GM23338 (cell line): Measurements from ENCODE around the gene UCK1. TPM values are rescaled to one million over a fixed set of nuclear protein-coding genes. Genes with fewer than 3 reads are reported as not detected.

ENCODE experiments used
- ATAC-seq: fragments of 200-7000 bp; cut with Tn5 transposase; 3 replicates; pipeline ENCODE4 v1.9.1; 2020
- DNase-seq: peaks from one replicate; pipeline ENCODE4 v3.0.0-alpha.2; 2015; ENCODE audit warnings: low spot score
- H2AFZ ChIP-seq: fragments of 200-600 bp; sonication (generic); 2 replicates; pipeline ENCODE4 v1.8.0; 2016; ENCODE audit warnings: antibody characterized with exemption, mild to moderate bottlenecking, moderate library complexity
- H3F3A ChIP-seq: fragments of 200-600 bp; sonication (generic); replicated peaks from 2 replicates; pipeline ENCODE4 v1.8.0; 2017; ENCODE audit warnings: antibody characterized with exemption, mixed run types, low read depth
- H3K27ac ChIP-seq: fragments of 200-600 bp; sonication (generic); 2 replicates; pipeline ENCODE4 v1.6.1; 2016; ENCODE audit warnings: low read depth
- H3K27me3 ChIP-seq: fragments of 200-600 bp; sonication (generic); 2 replicates; pipeline ENCODE4 v1.8.0; 2016; ENCODE audit warnings: mild to moderate bottlenecking, mixed run types, moderate library complexity; ENCODE audit not compliant: insufficient read depth
- H3K36me3 ChIP-seq: fragments of 200-600 bp; sonication (generic); 2 replicates; pipeline ENCODE4 v1.8.0; 2016; ENCODE audit warnings: mild to moderate bottlenecking; ENCODE audit not compliant: insufficient read depth
- H3K4me1 ChIP-seq: fragments of 200-600 bp; sonication (generic); 2 replicates; pipeline ENCODE4 v1.8.0; 2016; ENCODE audit warnings: mild to moderate bottlenecking, moderate library complexity; ENCODE audit not compliant: insufficient read depth
- H3K4me2 ChIP-seq: fragments of 200-600 bp; sonication (generic); 2 replicates; pipeline ENCODE4 v1.7.1; 2017; ENCODE audit warnings: mixed run types
- H3K4me3 ChIP-seq: fragments of 200-600 bp; sonication (generic); 2 replicates; pipeline ENCODE4 v1.6.1; 2016; ENCODE audit warnings: mixed run types
- H3K79me2 ChIP-seq: fragments of 200-600 bp; sonication (generic); replicated peaks from 2 replicates; pipeline ENCODE4 v1.8.0; 2017; ENCODE audit warnings: mild to moderate bottlenecking; ENCODE audit not compliant: insufficient read depth
- H3K9me2 ChIP-seq: fragments of 200-600 bp; sonication (generic); 2 replicates; pipeline ENCODE4 v1.8.0; 2017; ENCODE audit not compliant: insufficient read depth
- H4K20me1 ChIP-seq: fragments of 200-600 bp; sonication (generic); replicated peaks from 2 replicates; pipeline ENCODE4 v1.8.0; 2017; ENCODE audit warnings: mild to moderate bottlenecking; ENCODE audit not compliant: insufficient read depth
- H3K27ac Mint-ChIP-seq: 2 replicates; pipeline ENCODE4 v1.8.0; 2020; ENCODE audit warnings: inconsistent platforms, mild to moderate bottlenecking, moderate library complexity, mixed read lengths
- H3K27me3 Mint-ChIP-seq: 3 replicates; pipeline ENCODE4 v1.8.0; 2022; ENCODE audit warnings: low read depth, mild to moderate bottlenecking, moderate library complexity, mixed read lengths, inconsistent platforms; ENCODE audit not compliant: insufficient read depth, poor library complexity
- H3K36me3 Mint-ChIP-seq: 3 replicates; pipeline ENCODE4 v1.8.0; 2021; ENCODE audit warnings: low read depth, mild to moderate bottlenecking, inconsistent platforms, moderate library complexity, mixed read lengths
- H3K4me1 Mint-ChIP-seq: 3 replicates; pipeline ENCODE4 v1.8.0; 2020; ENCODE audit warnings: mild to moderate bottlenecking, inconsistent platforms, mixed read lengths
- H3K4me3 Mint-ChIP-seq: 3 replicates; pipeline ENCODE4 v1.8.0; 2021; ENCODE audit warnings: moderate library complexity, mild to moderate bottlenecking, inconsistent platforms, mixed read lengths
- H3K9me3 Mint-ChIP-seq: 3 replicates; pipeline ENCODE4 v1.8.0; 2020; ENCODE audit warnings: moderate library complexity, mild to moderate bottlenecking, inconsistent platforms, mixed read lengths
- EZH2 ChIP-seq: fragments of 200-600 bp; sonication (generic); IDR thresholded peaks from one replicate; pipeline ENCODE4 v1.8.0; 2017; ENCODE audit warnings: antibody characterized with exemption, mild to moderate bottlenecking, low read depth; ENCODE audit not compliant: unreplicated experiment
- JUNB ChIP-seq: IDR thresholded peaks from one replicate; pipeline ENCODE4 v1.6.1; 2016; ENCODE audit warnings: antibody characterized with exemption; ENCODE audit not compliant: unreplicated experiment
- NANOG ChIP-seq: IDR thresholded peaks from 2 replicates; pipeline ENCODE4 v1.6.1; 2016; ENCODE audit warnings: antibody characterized with exemption, borderline replicate concordance
- POLR2AphosphoS5 ChIP-seq: IDR thresholded peaks from 2 replicates; pipeline ENCODE4 v1.6.1; 2016; ENCODE audit warnings: antibody characterized with exemption, low read depth
- STAT1 ChIP-seq: IDR thresholded peaks from one replicate; pipeline ENCODE4 v1.6.1; 2016; ENCODE audit warnings: antibody characterized with exemption; ENCODE audit not compliant: unreplicated experiment
- ZNF331 ChIP-seq: fragments of 250-450 bp; sonication (Bioruptor Pico); IDR thresholded peaks from 2 replicates; pipeline ENCODE4 v1.5.0; 2020; ENCODE audit warnings: low read depth, mild to moderate bottlenecking, moderate library complexity
- polyA plus RNA-seq: library from polyadenylated mRNA; unstranded; fragments of >200 nt; fragmentation: Nextera tagmentation; extraction: Ambion mirVana; gene quantifications from 2 replicates; pipeline ENCODE4 v1.2.1, GENCODE V29; 2016
- total RNA-seq: library from RNA; depleted of rRNA; stranded (reverse); fragments of >200 nt; shearing (Covaris generic); gene quantifications from 2 replicates; pipeline ENCODE4 v1.2.3, GENCODE V29; 2014
- TF ChIP-seq, protein P1 (sequence below): IDR thresholded peaks from 2 replicates; pipeline ENCODE4 v1.6.1; 2016; ENCODE audit warnings: antibody characterized with exemption
- TF ChIP-seq, protein P2 (sequence below): fragments of 250-450 bp; sonication (Bioruptor Pico); IDR thresholded peaks from 2 replicates; pipeline ENCODE4 v1.5.0; 2020; ENCODE audit warnings: mild to moderate bottlenecking, moderate library complexity

Gene UCK1
- total and polyA plus RNA-seq, 2 experiments from 2014 or later, result 23.4 to 35.9 TPM

DNA sequence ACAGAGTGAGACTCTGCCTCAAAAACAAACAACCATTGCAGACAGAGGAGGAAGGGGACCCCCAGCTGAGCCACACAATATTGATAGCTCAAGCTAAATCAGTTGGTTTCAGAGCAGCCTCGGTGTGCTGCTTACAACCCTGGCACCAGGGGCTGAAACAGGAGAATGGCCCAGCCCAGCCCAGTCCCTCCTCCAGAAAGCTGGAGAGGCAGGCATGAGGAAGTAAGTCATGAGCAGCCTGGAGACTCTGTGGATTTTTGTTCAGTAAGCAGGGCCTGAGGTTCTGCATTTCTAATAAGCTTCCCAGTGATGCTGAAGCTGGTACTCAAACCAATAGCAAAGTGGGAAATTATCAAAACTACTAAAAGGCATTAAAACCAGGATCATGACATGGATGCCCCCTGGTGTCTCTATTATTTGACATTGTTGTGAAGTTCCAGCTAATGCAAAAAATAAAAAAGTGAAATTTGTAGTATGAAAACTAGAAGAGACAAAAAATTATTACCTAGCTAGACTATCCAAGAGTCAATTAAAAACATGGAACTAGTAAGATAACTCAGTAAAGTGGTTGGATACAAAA lies 28.4 kb upstream of the UCK1 start:
- Histone ChIP-seq H3K4me2 (no peak overlapping the region), H2AFZ (no peak overlapping the region), H3K4me3 (no peak overlapping the region), H3K36me3 (no peaks in the 10 kb centered on the region), H3K4me1 (peaks cover 3% of the 10 kb centered on the region), H3K27me3 (peaks cover 19% of the 10 kb centered on the region), H3K9me2 (no peaks in the 10 kb centered on the region), H3K79me2 (no peaks in the 10 kb centered on the region), H3K27ac (no peak overlapping the region), H3F3A (no peaks in the 10 kb centered on the region), H4K20me1 (no peaks in the 10 kb centered on the region)
- no peak for DNase-seq
- Mint-ChIP-seq H3K27ac (no peak overlapping the region), H3K4me3 (no peak overlapping the region), H3K27me3 (peaks cover 27% of the 10 kb centered on the region), H3K36me3 (peaks cover 18% of the 10 kb centered on the region; the same call in 2 of the 3 replicates), H3K9me3 (peaks cover 42% of the 10 kb centered on the region), H3K4me1 (peaks cover 5% of the 10 kb centered on the region; the same call in 2 of the 3 replicates)
- TF ChIP-seq JUNB, result no peak
- no peak for TF ChIP-seq POLR2AphosphoS5
- TF ChIP-seq NANOG, result no peak
- TF ChIP-seq, protein P1, sequence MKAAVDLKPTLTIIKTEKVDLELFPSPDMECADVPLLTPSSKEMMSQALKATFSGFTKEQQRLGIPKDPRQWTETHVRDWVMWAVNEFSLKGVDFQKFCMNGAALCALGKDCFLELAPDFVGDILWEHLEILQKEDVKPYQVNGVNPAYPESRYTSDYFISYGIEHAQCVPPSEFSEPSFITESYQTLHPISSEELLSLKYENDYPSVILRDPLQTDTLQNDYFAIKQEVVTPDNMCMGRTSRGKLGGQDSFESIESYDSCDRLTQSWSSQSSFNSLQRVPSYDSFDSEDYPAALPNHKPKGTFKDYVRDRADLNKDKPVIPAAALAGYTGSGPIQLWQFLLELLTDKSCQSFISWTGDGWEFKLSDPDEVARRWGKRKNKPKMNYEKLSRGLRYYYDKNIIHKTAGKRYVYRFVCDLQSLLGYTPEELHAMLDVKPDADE, result no peak
- no peak for TF ChIP-seq STAT1
- no peak for TF ChIP-seq EZH2
- TF ChIP-seq ZNF331 (CRISPR knock-in tag), result no peak
- TF ChIP-seq, protein P2, sequence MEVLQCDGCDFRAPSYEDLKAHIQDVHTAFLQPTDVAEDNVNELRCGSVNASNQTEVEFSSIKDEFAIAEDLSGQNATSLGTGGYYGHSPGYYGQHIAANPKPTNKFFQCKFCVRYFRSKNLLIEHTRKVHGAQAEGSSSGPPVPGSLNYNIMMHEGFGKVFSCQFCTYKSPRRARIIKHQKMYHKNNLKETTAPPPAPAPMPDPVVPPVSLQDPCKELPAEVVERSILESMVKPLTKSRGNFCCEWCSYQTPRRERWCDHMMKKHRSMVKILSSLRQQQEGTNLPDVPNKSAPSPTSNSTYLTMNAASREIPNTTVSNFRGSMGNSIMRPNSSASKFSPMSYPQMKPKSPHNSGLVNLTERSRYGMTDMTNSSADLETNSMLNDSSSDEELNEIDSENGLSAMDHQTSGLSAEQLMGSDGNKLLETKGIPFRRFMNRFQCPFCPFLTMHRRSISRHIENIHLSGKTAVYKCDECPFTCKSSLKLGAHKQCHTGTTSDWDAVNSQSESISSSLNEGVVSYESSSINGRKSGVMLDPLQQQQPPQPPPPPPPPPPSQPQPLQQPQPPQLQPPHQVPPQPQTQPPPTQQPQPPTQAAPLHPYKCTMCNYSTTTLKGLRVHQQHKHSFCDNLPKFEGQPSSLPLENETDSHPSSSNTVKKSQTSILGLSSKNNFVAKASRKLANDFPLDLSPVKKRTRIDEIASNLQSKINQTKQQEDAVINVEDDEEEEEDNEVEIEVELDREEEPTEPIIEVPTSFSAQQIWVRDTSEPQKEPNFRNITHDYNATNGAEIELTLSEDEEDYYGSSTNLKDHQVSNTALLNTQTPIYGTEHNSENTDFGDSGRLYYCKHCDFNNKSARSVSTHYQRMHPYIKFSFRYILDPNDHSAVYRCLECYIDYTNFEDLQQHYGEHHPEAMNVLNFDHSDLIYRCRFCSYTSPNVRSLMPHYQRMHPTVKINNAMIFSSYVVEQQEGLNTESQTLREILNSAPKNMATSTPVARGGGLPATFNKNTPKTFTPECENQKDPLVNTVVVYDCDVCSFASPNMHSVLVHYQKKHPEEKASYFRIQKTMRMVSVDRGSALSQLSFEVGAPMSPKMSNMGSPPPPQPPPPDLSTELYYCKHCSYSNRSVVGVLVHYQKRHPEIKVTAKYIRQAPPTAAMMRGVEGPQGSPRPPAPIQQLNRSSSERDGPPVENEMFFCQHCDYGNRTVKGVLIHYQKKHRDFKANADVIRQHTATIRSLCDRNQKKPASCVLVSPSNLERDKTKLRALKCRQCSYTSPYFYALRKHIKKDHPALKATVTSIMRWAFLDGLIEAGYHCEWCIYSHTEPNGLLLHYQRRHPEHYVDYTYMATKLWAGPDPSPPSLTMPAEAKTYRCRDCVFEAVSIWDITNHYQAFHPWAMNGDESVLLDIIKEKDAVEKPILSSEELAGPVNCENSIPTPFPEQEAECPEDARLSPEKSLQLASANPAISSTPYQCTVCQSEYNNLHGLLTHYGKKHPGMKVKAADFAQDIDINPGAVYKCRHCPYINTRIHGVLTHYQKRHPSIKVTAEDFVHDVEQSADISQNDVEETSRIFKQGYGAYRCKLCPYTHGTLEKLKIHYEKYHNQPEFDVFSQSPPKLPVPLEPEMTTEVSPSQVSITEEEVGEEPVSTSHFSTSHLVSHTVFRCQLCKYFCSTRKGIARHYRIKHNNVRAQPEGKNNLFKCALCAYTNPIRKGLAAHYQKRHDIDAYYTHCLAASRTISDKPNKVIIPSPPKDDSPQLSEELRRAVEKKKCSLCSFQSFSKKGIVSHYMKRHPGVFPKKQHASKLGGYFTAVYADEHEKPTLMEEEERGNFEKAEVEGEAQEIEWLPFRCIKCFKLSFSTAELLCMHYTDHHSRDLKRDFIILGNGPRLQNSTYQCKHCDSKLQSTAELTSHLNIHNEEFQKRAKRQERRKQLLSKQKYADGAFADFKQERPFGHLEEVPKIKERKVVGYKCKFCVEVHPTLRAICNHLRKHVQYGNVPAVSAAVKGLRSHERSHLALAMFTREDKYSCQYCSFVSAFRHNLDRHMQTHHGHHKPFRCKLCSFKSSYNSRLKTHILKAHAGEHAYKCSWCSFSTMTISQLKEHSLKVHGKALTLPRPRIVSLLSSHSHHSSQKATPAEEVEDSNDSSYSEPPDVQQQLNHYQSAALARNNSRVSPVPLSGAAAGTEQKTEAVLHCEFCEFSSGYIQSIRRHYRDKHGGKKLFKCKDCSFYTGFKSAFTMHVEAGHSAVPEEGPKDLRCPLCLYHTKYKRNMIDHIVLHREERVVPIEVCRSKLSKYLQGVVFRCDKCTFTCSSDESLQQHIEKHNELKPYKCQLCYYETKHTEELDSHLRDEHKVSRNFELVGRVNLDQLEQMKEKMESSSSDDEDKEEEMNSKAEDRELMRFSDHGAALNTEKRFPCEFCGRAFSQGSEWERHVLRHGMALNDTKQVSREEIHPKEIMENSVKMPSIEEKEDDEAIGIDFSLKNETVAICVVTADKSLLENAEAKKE, result no peak
- ATAC-seq, result no peak
